Astrocyte (in vitro differentiated cells and primary cell): ENCODE measurements around the gene ABCA1.

Experiments
- EZH2 ChIP-seq: IDR thresholded peaks from 2 replicates; pipeline ENCODE4 v1.6.1; 2012; ENCODE audit warnings: mild to moderate bottlenecking, low read length, inconsistent platforms; ENCODE audit not compliant: insufficient read depth
- TF ChIP-seq, protein P1 (sequence below): IDR thresholded peaks from 2 replicates; pipeline ENCODE4 v1.5.1; 2011; ENCODE audit warnings: low read depth, mild to moderate bottlenecking, inconsistent platforms, low read length, moderate library complexity; ENCODE audit not compliant: insufficient read depth

DNA sequence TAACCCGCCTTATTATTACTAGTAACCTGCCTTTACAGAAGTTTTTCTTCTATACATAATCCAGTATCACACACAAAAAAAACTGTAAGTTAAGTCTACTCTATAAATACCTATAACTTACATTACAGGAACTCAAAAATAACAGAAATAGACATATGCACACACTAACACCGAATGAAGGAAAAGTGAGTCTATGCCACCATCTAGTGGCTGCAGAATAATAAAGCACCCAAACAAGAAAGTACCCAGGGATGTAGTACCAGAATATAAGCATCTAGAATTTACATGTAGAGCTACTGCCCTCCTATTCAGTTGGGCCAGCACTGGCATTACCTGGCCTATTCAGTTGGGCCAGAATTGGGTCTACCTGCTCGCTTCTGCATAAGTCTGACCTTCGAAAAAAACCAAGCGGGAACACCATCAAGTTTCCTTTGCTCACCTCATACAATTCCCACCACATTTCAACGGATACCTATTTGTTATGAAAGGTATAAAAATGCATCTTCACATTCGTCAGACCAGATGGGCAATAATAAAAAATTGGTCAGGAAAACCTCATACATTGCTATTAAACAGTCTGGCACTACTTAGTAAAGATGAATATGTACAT is 184.5 kb downstream of the ABCA1 start:
- no peak for TF ChIP-seq EZH2
- TF ChIP-seq, protein P1, sequence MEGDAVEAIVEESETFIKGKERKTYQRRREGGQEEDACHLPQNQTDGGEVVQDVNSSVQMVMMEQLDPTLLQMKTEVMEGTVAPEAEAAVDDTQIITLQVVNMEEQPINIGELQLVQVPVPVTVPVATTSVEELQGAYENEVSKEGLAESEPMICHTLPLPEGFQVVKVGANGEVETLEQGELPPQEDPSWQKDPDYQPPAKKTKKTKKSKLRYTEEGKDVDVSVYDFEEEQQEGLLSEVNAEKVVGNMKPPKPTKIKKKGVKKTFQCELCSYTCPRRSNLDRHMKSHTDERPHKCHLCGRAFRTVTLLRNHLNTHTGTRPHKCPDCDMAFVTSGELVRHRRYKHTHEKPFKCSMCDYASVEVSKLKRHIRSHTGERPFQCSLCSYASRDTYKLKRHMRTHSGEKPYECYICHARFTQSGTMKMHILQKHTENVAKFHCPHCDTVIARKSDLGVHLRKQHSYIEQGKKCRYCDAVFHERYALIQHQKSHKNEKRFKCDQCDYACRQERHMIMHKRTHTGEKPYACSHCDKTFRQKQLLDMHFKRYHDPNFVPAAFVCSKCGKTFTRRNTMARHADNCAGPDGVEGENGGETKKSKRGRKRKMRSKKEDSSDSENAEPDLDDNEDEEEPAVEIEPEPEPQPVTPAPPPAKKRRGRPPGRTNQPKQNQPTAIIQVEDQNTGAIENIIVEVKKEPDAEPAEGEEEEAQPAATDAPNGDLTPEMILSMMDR, result peak; percentile 85
